HEK293T (cell line): Measurements from ENCODE around the gene TMEM131.
"Not testable (repeated sequence)": the region's sequence is repeated elsewhere in the genome, so short reads cannot be mapped to it uniquely, and the experiment has no call there.

Experiments used
- CTCF ChIA-PET: fragments of 350-600 bp; formaldehyde crosslinking; extraction: SDS; loops from one replicate; lab custom pipeline; 2021; ENCODE audit warnings: antibody characterized with exemption, inconsistent platforms; lab: Yijun Ruan, JAX
- POLR2A ChIA-PET: fragments of 350-600 bp; formaldehyde crosslinking; extraction: SDS; loops from one replicate; lab custom pipeline; 2020; ENCODE audit warnings: antibody characterized with exemption, inconsistent platforms; lab: Yijun Ruan, JAX
- DNase-seq: peaks from one replicate; pipeline ENCODE4 v3.0.0; 2012; ENCODE audit warnings: mixed read lengths; ENCODE audit errors: extremely low spot score
- ARNT ChIP-seq: fragments of 450-650 bp; IDR thresholded peaks from 2 replicates; pipeline ENCODE4 v1.6.1; 2017; ENCODE audit warnings: mild to moderate bottlenecking
- BHLHE40 ChIP-seq: fragments of 450-650 bp; IDR thresholded peaks from 2 replicates; pipeline ENCODE4 v1.6.1; 2016; ENCODE audit warnings: mild to moderate bottlenecking, moderate library complexity, borderline replicate concordance
- CTBP1 ChIP-seq: fragments of 450-650 bp; IDR thresholded peaks from 2 replicates; pipeline ENCODE4 v1.6.1; 2016; ENCODE audit warnings: borderline replicate concordance
- ELF4 ChIP-seq: fragments of 450-650 bp; IDR thresholded peaks from 2 replicates; pipeline ENCODE4 v1.6.1; 2017; ENCODE audit warnings: antibody characterized with exemption
- FOXA1 ChIP-seq: fragments of 450-650 bp; IDR thresholded peaks from 2 replicates; pipeline ENCODE4 v1.6.1; 2016; ENCODE audit warnings: mild to moderate bottlenecking
- FOXK2 ChIP-seq: fragments of 450-650 bp; IDR thresholded peaks from 2 replicates; pipeline ENCODE4 v1.6.1; 2016; ENCODE audit warnings: mild to moderate bottlenecking
- FOXM1 ChIP-seq: fragments of 450-650 bp; IDR thresholded peaks from 2 replicates; pipeline ENCODE4 v1.6.1; 2017; ENCODE audit warnings: mild to moderate bottlenecking, borderline replicate concordance
- HDGF ChIP-seq: fragments of 450-650 bp; IDR thresholded peaks from 2 replicates; pipeline ENCODE4 v1.6.1; 2017; ENCODE audit warnings: antibody characterized with exemption, borderline replicate concordance
- L3MBTL2 ChIP-seq: fragments of 450-650 bp; conservative IDR thresholded peaks from 2 replicates; pipeline ENCODE4 v1.6.1; 2016; ENCODE audit warnings: mild to moderate bottlenecking
- LEF1 ChIP-seq: fragments of 450-650 bp; IDR thresholded peaks from 2 replicates; pipeline ENCODE4 v1.6.1; 2017; ENCODE audit warnings: mild to moderate bottlenecking, borderline replicate concordance
- NFRKB ChIP-seq: fragments of 450-650 bp; IDR thresholded peaks from 2 replicates; pipeline ENCODE4 v1.6.1; 2016; ENCODE audit warnings: mild to moderate bottlenecking, moderate library complexity
- SP1 ChIP-seq: fragments of 450-650 bp; IDR thresholded peaks from 2 replicates; pipeline ENCODE4 v1.6.1; 2017
- SUZ12 ChIP-seq: fragments of 450-650 bp; IDR thresholded peaks from 2 replicates; pipeline ENCODE4 v1.6.1; 2016; ENCODE audit warnings: mild to moderate bottlenecking
- TARDBP ChIP-seq: fragments of 450-650 bp; IDR thresholded peaks from 2 replicates; pipeline ENCODE4 v1.6.1; 2016
- ZNF384 ChIP-seq: fragments of 450-650 bp; IDR thresholded peaks from 2 replicates; pipeline ENCODE4 v1.6.1; 2016
- TF ChIP-seq, protein P1 (sequence below): fragments of 450-650 bp; IDR thresholded peaks from 2 replicates; pipeline ENCODE4 v1.6.1; 2016

The TMEM131 gene

DNA sequence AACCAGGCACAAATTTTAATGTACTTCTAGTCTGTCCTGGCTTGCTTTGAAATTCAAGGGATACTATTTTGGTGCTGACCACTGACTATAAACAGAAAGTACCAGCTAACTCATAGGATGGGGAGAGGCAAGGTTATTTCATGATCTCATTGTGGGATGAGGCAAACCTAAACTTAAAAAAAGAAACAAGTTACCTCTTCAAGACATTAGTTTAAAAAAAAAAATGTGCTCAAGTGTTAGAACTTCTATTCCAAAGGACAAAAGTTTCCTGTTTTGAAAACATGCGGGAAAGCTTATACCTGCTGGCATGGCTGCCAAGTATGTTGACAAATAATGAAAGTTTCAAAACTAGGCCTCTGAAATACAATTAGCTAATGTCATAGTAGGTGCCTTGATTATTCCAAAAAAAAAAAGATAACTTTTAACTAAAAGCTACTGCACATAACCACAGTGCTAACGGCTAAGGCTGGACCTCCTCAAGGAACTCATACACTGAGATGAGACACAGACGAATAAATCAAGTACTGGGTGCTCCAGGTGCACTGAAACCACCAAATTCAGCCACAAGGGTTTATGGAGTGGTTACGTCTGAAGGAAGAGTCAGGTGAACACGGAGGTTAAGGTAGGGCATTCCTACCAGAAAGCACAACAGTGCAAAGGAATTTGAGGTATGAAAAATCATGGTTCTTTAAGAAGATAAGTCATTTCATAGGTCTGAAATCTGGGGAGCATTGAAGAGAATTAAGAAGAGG, 38.1 kb downstream of the TMEM131 start:
- TF ChIP-seq, protein P1, sequence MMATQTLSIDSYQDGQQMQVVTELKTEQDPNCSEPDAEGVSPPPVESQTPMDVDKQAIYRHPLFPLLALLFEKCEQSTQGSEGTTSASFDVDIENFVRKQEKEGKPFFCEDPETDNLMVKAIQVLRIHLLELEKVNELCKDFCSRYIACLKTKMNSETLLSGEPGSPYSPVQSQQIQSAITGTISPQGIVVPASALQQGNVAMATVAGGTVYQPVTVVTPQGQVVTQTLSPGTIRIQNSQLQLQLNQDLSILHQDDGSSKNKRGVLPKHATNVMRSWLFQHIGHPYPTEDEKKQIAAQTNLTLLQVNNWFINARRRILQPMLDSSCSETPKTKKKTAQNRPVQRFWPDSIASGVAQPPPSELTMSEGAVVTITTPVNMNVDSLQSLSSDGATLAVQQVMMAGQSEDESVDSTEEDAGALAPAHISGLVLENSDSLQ = no peak
- TF ChIP-seq NFRKB = no peak
- no peak for TF ChIP-seq BHLHE40
- no peak for TF ChIP-seq SUZ12
- TF ChIP-seq SP1 = no peak
- no peak for TF ChIP-seq FOXA1
- TF ChIP-seq ARNT = no peak
- TF ChIP-seq ELF4 = no peak
- TF ChIP-seq L3MBTL2 = no peak
- no peak for TF ChIP-seq LEF1
- no peak for TF ChIP-seq CTBP1
- no peak for TF ChIP-seq FOXM1
- no peak for TF ChIP-seq TARDBP
- no peak for TF ChIP-seq ZNF384
- TF ChIP-seq FOXK2 = no peak
- TF ChIP-seq HDGF = no peak
- CTCF ChIA-PET = no interaction called here
- no peak for DNase-seq
- POLR2A ChIA-PET = no interaction called here

DNA sequence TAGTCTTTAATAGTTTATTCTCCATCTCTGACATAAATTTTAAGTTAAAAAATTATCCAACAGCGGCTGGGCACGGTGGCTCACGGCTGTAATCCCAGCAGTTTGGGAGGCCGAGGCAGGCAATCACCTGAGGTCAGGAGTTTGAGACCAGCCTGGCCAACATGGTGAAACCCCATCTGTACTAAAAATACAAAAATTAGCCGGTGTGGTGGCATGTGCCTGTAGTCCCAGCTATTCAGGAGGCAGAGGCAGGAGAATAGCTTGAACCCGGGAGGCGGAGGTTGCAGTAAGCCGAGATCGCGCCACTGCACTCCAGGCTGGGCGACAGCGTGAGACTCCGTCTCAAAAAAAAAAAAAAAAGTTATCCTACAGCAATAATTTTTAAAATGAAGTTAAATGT, 39.0 kb downstream of the TMEM131 start:
- CTCF ChIA-PET, DNase-seq, POLR2A ChIA-PET: not testable (repeated sequence)

DNA sequence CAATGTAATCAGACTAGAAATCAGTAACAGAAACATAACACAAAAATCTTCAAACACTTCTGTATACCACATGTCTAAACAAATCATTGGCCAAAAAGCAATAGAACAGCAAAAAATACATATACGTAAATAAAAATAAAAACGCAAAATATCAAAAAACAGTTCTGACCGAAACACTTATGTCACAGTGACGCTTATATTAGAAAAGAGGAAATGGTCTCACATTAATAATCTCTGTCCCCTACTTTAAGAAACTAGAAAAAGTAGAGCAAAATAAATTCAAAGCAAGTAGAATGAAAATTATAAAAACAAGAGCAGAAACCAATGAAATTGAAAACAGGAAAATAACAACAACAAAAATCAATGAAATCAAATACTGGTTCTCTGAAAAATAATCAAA, 41.9 kb downstream of the TMEM131 start:
- ChIA-PET CTCF (no interaction called here), POLR2A (no interaction called here)

DNA sequence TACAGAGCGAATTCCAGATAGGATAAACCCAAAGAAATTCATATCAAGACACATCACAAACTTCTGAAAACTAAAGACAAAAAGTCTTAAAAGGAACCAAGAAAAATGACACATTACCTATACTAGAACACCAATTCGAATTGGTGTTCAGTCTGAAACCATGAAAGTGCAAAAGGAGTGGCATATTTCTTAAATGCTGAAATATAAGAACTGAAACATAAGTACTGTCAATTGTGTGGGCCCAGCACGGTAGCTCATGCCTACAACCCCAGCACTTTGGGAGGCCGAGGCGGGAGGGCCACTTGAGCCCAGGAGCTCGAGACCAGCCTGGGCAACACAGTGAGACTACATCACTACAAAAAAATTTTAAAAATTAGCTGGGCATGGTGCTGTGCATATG, 43.4 kb downstream of the TMEM131 start:
- POLR2A ChIA-PET = no interaction called here
- CTCF ChIA-PET = no interaction called here
- DNase-seq = no peak
- TF ChIP-seq LEF1 (no peak), NFRKB (no peak), BHLHE40 (no peak), ARNT (no peak), CTBP1 (no peak), FOXK2 (no peak), SUZ12 (no peak), FOXM1 (no peak), ZNF384 (no peak), ELF4 (no peak), TARDBP (no peak), L3MBTL2 (no peak), FOXA1 (no peak), SP1 (no peak), HDGF (no peak)
- TF ChIP-seq, protein P1 = no peak

More for the DNA sequence above, 41.9 kb downstream of the TMEM131 start:
- no peak for DNase-seq
- TF ChIP-seq SP1 (no peak), LEF1 (no peak), FOXM1 (no peak), SUZ12 (no peak), ARNT (no peak), NFRKB (no peak), ELF4 (no peak), BHLHE40 (no peak), FOXK2 (no peak), CTBP1 (no peak)

DNA sequence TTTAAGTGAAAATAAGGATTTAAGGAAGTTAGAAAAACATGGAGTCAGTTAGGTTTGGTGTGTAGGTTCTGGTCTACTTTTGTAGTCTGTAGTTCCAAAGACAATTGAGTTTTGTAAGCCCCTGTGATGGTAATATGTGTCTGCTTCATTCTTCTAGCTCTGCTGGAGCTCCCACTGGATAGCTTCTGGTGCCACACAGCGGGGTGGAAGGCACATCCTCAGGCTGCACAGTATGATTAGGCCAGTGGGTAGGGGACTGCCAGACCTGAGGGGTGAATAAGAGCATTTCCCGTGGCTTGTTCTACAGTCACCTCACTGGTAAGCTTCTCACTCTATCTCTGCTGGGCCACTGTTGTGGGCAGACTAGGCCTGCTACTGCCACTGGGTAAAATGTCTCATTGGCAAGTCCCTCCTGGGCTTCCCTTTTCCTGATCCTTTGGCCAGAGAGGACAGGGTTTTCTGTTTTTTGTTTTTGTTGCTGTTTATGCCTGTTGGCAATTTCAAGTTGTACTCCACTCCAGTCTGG, 44.5 kb downstream of the TMEM131 start:
- DNase-seq = no peak
- ChIA-PET POLR2A (no interaction called here), CTCF (interaction anchor here (0.5 kb wide), 1 partner anchor 1542 kb away, joined by 3 read pairs; no protein-coding TSS in a partner anchor)
- TF ChIP-seq ZNF384 (no peak), HDGF (no peak), NFRKB (no peak), SUZ12 (no peak), LEF1 (no peak), FOXM1 (no peak), ELF4 (no peak), ARNT (no peak), SP1 (no peak), L3MBTL2 (no peak), CTBP1 (no peak), TARDBP (no peak), FOXA1 (no peak), FOXK2 (no peak), BHLHE40 (no peak)
- TF ChIP-seq, protein P1 = no peak

DNA sequence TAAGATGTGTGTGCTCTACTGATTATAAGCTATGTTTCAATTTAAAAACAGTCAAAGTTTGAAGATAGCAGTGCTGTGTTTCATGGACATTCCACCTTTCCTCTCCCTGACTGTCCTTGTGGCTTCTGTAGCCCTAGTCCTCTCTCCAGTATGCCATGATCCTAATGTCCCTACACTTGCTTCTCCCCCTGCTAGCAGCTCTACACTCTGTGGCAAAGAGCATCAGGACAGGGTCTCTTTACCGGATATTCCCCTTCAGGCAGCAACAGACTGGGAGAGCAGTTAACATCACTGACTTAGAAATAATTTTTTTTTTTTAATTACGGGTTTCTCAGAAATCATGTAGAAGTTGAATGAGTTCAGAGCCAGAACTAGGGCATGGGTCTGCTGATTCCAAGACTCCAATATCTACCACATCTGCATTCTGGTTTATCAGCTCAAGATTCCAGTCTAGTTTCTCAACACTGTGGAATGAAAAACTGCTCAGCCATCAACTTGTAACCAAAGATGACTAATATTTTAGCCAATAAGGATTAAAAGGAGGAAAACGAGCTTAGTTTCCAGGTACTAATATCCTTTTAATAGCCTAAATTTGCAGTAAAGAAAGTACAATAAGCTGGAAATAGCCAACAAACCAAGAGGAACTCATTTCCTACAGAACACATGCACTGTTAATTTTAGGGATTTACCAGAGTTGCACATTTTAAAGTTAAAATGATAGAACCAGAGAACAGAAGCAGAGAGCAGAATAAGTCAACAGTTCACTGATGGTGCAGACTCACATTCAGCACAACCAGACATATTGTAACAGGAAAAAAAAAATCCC, 45.2 kb downstream of the TMEM131 start:
- TF ChIP-seq ELF4 (no peak), FOXM1 (no peak), SUZ12 (no peak), SP1 (no peak), CTBP1 (no peak), ZNF384 (no peak), ARNT (no peak), NFRKB (no peak), BHLHE40 (no peak), FOXA1 (no peak), LEF1 (no peak), FOXK2 (no peak), L3MBTL2 (no peak), HDGF (no peak), TARDBP (no peak)
- TF ChIP-seq, protein P1 = no peak
- DNase-seq = no peak
- CTCF ChIA-PET = interaction anchor here (0.5 to 0.7 kb wide), 3 partner anchors 133 to 1541 kb away, joined by 3 read pairs; no protein-coding TSS in a partner anchor
- POLR2A ChIA-PET = no interaction called here
